MM.1S (cell line): ENCODE results near the gene OR4M1.
"Not testable (repeated sequence)": the region's sequence is repeated elsewhere in the genome, so short reads cannot be mapped to it uniquely, and the experiment has no call there.

ENCODE experiments used
- CTCF ChIP-seq: fragments of 300-600 bp; sonication (generic); IDR thresholded peaks from 2 replicates; pipeline ENCODE4 v1.5.1; 2016; ENCODE audit warnings: antibody characterized with exemption, low read length, mixed read lengths
- EZH2 ChIP-seq: fragments of 300-600 bp; sonication (generic); optimal IDR thresholded peaks from 2 replicates; pipeline ENCODE3; 2017; ENCODE audit warnings: low read depth, mild to moderate bottlenecking, antibody characterized with exemption, low read length, mixed read lengths

- not testable (repeated sequence) for TF ChIP-seq CTCF, EZH2
Measured at GRCh38 chr14:19796520-19797108, 23.3 kb downstream of the OR4M1 start.
